ENCODE measurements around the gene FBXW9.
"Not testable (repeated sequence)": the region's sequence is repeated elsewhere in the genome, so short reads cannot be mapped to it uniquely, and the experiment has no call there.

DNA sequence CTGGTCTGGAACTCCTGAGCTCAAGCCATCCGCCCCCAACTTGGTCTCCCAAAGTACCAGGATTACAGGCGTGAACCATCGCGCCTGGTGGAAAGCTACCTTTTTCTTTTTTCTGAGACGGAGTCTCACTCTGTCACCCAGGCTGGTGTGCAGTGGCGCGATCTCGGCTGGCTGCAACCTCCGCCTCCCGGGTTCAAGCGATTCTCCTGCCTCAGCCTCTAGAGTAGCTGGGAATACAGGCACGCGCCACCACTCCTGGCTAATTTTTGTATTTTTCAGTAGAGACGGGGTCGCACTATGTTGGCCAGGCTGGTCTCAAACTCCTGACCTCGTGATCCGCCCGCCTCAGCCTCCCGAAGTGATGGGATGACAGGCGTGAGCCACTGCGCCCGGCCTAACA lies 994 bp upstream of the FBXW9 start:
- TF ChIP-seq, protein P1, sequence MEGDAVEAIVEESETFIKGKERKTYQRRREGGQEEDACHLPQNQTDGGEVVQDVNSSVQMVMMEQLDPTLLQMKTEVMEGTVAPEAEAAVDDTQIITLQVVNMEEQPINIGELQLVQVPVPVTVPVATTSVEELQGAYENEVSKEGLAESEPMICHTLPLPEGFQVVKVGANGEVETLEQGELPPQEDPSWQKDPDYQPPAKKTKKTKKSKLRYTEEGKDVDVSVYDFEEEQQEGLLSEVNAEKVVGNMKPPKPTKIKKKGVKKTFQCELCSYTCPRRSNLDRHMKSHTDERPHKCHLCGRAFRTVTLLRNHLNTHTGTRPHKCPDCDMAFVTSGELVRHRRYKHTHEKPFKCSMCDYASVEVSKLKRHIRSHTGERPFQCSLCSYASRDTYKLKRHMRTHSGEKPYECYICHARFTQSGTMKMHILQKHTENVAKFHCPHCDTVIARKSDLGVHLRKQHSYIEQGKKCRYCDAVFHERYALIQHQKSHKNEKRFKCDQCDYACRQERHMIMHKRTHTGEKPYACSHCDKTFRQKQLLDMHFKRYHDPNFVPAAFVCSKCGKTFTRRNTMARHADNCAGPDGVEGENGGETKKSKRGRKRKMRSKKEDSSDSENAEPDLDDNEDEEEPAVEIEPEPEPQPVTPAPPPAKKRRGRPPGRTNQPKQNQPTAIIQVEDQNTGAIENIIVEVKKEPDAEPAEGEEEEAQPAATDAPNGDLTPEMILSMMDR (IDR thresholded peaks at IDR 0.05), result not testable (repeated sequence)
- TF ChIP-seq POLR2AphosphoS5 (IDR thresholded peaks at IDR 0.05), result not testable (repeated sequence)
